HepG2 (cell line): Measurements from ENCODE around the gene APEX1. TPM values are rescaled to one million over a fixed set of nuclear protein-coding genes. Genes with fewer than 3 reads are reported as not detected.

Experiments
- ATM ChIP-seq: fragments of 450-650 bp; IDR thresholded peaks from 2 replicates; pipeline ENCODE4 v1.7.1; 2017; ENCODE audit warnings: mild to moderate bottlenecking, borderline replicate concordance
- CENPX ChIP-seq: sonication (generic); formaldehyde crosslinking; IDR thresholded peaks from 2 replicates; pipeline ENCODE4 v1.9.0; 2021; ENCODE audit warnings: mild to moderate bottlenecking, missing genetic modification reagents, moderate library complexity
- DMAP1 ChIP-seq: IDR thresholded peaks from 2 replicates; pipeline ENCODE4 v1.6.1; 2016
- EEA1 ChIP-seq: sonication (generic); formaldehyde crosslinking; IDR thresholded peaks from 2 replicates; pipeline ENCODE4 v1.5.1; 2020; ENCODE audit warnings: mild to moderate bottlenecking, missing genetic modification reagents, borderline replicate concordance
- FOXK1 ChIP-seq: sonication (generic); formaldehyde crosslinking; IDR thresholded peaks from 2 replicates; pipeline ENCODE4 v1.4.0; 2020; ENCODE audit warnings: low read depth, missing genetic modification reagents, borderline replicate concordance
- KLF15 ChIP-seq: sonication (generic); formaldehyde crosslinking; IDR thresholded peaks from 2 replicates; pipeline ENCODE4 v1.8.1; 2023; ENCODE audit warnings: borderline replicate concordance, mild to moderate bottlenecking, inconsistent platforms, missing genetic modification reagents, mixed read lengths
- MTF1 ChIP-seq: sonication (generic); formaldehyde crosslinking; IDR thresholded peaks from 2 replicates; pipeline ENCODE4 v1.5.0; 2020; ENCODE audit warnings: missing genetic modification reagents
- REL ChIP-seq: sonication (generic); formaldehyde crosslinking; conservative IDR thresholded peaks from 2 replicates; pipeline ENCODE4 v1.8.0; 2022; ENCODE audit warnings: mild to moderate bottlenecking, missing genetic modification reagents, moderate library complexity
- TBL1XR1 ChIP-seq: fragments of 150-350 bp; IDR thresholded peaks from 2 replicates; pipeline ENCODE4 v1.6.1; 2014; ENCODE audit warnings: borderline replicate concordance, low read length; ENCODE audit not compliant: partially characterized antibody
- ZNF121 ChIP-seq: sonication (generic); formaldehyde crosslinking; IDR thresholded peaks from 2 replicates; pipeline ENCODE4 v1.5.0; 2020; ENCODE audit warnings: mild to moderate bottlenecking, missing genetic modification reagents
- ZNF24 ChIP-seq: fragments of 450-650 bp; IDR thresholded peaks from 2 replicates; pipeline ENCODE4 v1.6.1; 2017; ENCODE audit warnings: antibody characterized with exemption, mild to moderate bottlenecking
- ZNF256 ChIP-seq: sonication (generic); formaldehyde crosslinking; conservative IDR thresholded peaks from 2 replicates; pipeline ENCODE4 v1.4.0; 2020; ENCODE audit warnings: missing genetic modification reagents
- ZNF484 ChIP-seq: sonication (generic); formaldehyde crosslinking; IDR thresholded peaks from 2 replicates; pipeline ENCODE4 v1.5.1; 2020; ENCODE audit warnings: mild to moderate bottlenecking, low read depth, missing genetic modification reagents, borderline replicate concordance
- ZNF598 ChIP-seq: sonication (generic); formaldehyde crosslinking; IDR thresholded peaks from 2 replicates; pipeline ENCODE4 v1.5.1; 2020; ENCODE audit warnings: mild to moderate bottlenecking, missing genetic modification reagents, borderline replicate concordance
- ZNF780A ChIP-seq: sonication (generic); formaldehyde crosslinking; IDR thresholded peaks from 2 replicates; pipeline ENCODE4 v1.8.0; 2022; ENCODE audit warnings: mild to moderate bottlenecking, missing genetic modification reagents, moderate library complexity
- ZNF839 ChIP-seq: sonication (generic); formaldehyde crosslinking; IDR thresholded peaks from 2 replicates; pipeline ENCODE4 v1.4.0; 2020; ENCODE audit warnings: missing genetic modification reagents, mild to moderate bottlenecking, borderline replicate concordance
- ZSCAN21 ChIP-seq: sonication (generic); formaldehyde crosslinking; IDR thresholded peaks from 2 replicates; pipeline ENCODE4 v1.8.0; 2022; ENCODE audit warnings: mild to moderate bottlenecking, missing genetic modification reagents, moderate library complexity, borderline replicate concordance
- polyA plus RNA-seq, 8 experiments: library from polyadenylated mRNA; depleted of rRNA in 3 of 8; stranded (reverse) in 7 of 8; unstranded in 1 of 8; fragments of >200 nt; fragmentation: Illumina TruSeq in 4 of 8; extraction: Trizol in 4 of 8; gene quantifications; 2 replicates each; pipeline versions ENCODE4 v1.2.1 to v1.2.3, GENCODE V29; 2011 to 2016; ENCODE audit warnings: low read depth in 4 of 8, missing spikeins in 1 of 8, mixed read lengths in 1 of 8; ENCODE audit not compliant: insufficient read depth in 1 of 8
- total RNA-seq, 5 experiments: library from RNA; depleted of rRNA; stranded (reverse); fragments of >200 nt; fragmentation: Illumina TruSeq; extraction: Trizol; gene quantifications; 2 replicates each; pipeline ENCODE4 v1.2.3, GENCODE V29; 2016; ENCODE audit warnings: low read depth in 1 of 5
- TF ChIP-seq, protein P1 (sequence below): sonication (generic); formaldehyde crosslinking; IDR thresholded peaks from 2 replicates; pipeline ENCODE4 v1.5.1; 2020; ENCODE audit warnings: missing genetic modification reagents, mild to moderate bottlenecking, borderline replicate concordance
- TF ChIP-seq, protein P2 (sequence below): sonication (generic); formaldehyde crosslinking; IDR thresholded peaks from 2 replicates; pipeline ENCODE4 v1.5.1; 2020; ENCODE audit warnings: mild to moderate bottlenecking, missing genetic modification reagents
- TF ChIP-seq, protein P3 (sequence below): sonication (generic); formaldehyde crosslinking; IDR thresholded peaks from 2 replicates; pipeline ENCODE4 v1.5.0; 2020; ENCODE audit warnings: mild to moderate bottlenecking, missing genetic modification reagents
- TF ChIP-seq, protein P4 (sequence below): sonication (generic); formaldehyde crosslinking; IDR thresholded peaks from 2 replicates; pipeline ENCODE4 v1.8.0; 2022; ENCODE audit warnings: mild to moderate bottlenecking, missing genetic modification reagents; ENCODE audit not compliant: insufficient replicate concordance

The APEX1 gene
- total and polyA plus RNA-seq, 2 of the 13 experiments (the other 11 are each of a cell fraction or from before 2014, with no cell fraction given), result 171 to 405 TPM

DNA sequence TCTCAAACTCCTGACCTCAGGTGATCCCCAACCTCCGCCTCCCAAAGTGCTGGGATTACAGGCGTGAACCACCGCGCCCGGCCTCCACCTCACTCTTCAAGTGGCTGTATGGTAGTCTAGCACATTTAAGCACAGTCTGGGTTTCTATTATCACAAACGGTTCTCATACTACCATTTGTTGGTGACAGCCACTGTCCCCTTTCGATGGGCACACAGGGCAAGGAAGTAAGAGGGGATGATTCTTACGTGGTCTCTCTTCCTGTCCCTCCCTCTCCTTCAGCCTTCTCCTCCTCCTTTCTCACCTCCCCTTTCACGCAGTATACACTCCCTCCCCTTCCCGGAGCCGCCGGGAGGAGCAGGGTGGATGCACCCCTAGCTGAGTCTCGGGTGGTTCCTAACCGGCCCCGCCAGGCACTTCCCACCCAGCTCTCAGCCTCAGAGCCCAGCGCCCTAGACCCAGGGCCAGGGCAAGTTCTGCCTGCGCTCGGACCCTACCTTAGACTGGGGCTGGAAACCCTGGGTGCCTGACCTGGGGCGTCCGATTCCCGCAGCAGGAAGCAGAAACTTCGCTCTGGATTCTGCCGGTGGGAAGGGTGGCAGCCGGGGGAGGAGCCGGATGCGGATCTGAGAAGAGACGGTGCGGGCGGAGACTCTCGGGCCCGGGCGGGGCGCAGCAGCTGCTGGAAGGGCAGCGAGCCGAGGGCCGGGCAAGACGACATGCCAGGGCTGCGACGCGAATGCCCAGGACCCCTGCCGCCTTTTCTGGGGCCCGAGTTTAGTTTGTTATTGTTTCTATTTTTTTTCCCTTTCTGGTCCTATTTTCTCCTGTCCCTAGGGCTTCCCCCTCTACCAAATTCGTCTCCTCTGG, 41.9 kb upstream of the APEX1 start, which contains the start of gene TEP1 (continued):
- TF ChIP-seq ZNF839 (CRISPR knock-in tag) (peak; percentile 8; the same call in 1 of the 2 replicates), FOXK1 (no peak), ZNF256 (0 out of 2 replicates have a peak, but pooled peaks have one; percentile 10), ZSCAN21 (CRISPR knock-in tag) (no peak; the same call in none of the 2 replicates), ZNF780A (CRISPR knock-in tag) (no peak), TBL1XR1 (no peak), MTF1 (CRISPR knock-in tag) (no peak; the same call in none of the 2 replicates), DMAP1 (peak; percentile 47; the same call in 1 of the 2 replicates), KLF15 (peak; percentile 63; the same call in 1 of the 2 replicates), ZNF121 (CRISPR knock-in tag) (no peak), EEA1 (no peak; the same call in 1 of the 2 replicates), ZNF598 (peak; percentile 77; the same call in 1 of the 2 replicates), ZNF24 (no peak), ATM (no peak), CENPX (CRISPR knock-in tag) (peak; percentile 84; the same call in 1 of the 2 replicates), ZNF484 (CRISPR knock-in tag) (no peak), REL (CRISPR knock-in tag) (no peak)
- TF ChIP-seq, protein P1, sequence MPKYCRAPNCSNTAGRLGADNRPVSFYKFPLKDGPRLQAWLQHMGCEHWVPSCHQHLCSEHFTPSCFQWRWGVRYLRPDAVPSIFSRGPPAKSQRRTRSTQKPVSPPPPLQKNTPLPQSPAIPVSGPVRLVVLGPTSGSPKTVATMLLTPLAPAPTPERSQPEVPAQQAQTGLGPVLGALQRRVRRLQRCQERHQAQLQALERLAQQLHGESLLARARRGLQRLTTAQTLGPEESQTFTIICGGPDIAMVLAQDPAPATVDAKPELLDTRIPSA (CRISPR knock-in tag), result no peak
- TF ChIP-seq, protein P2, sequence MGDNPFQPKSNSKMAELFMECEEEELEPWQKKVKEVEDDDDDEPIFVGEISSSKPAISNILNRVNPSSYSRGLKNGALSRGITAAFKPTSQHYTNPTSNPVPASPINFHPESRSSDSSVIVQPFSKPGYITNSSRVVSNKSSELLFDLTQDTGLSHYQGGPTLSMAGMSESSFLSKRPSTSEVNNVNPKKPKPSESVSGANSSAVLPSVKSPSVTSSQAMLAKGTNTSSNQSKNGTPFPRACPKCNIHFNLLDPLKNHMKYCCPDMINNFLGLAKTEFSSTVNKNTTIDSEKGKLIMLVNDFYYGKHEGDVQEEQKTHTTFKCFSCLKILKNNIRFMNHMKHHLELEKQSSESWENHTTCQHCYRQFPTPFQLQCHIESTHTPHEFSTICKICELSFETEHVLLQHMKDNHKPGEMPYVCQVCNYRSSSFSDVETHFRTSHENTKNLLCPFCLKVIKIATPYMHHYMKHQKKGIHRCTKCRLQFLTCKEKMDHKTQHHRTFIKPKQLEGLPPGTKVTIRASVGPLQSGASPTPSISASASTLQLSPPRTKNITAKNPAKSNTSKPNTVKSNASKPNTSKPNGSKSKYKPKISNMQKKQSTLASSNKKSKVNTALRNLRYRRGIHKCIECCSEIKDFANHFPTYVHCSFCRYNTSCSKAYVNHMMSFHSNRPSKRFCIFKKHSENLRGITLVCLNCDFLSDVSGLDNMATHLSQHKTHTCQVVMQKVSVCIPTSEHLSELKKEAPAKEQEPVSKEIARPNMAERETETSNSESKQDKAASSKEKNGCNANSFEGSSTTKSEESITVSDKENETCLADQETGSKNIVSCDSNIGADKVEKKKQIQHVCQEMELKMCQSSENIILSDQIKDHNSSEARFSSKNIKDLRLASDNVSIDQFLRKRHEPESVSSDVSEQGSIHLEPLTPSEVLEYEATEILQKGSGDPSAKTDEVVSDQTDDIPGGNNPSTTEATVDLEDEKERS, result peak; percentile 30; the same call in 1 of the 2 replicates
- TF ChIP-seq, protein P3, sequence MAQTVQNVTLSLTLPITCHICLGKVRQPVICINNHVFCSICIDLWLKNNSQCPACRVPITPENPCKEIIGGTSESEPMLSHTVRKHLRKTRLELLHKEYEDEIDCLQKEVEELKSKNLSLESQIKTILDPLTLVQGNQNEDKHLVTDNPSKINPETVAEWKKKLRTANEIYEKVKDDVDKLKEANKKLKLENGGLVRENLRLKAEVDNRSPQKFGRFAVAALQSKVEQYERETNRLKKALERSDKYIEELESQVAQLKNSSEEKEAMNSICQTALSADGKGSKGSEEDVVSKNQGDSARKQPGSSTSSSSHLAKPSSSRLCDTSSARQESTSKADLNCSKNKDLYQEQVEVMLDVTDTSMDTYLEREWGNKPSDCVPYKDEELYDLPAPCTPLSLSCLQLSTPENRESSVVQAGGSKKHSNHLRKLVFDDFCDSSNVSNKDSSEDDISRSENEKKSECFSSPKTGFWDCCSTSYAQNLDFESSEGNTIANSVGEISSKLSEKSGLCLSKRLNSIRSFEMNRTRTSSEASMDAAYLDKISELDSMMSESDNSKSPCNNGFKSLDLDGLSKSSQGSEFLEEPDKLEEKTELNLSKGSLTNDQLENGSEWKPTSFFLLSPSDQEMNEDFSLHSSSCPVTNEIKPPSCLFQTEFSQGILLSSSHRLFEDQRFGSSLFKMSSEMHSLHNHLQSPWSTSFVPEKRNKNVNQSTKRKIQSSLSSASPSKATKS (CRISPR knock-in tag), result peak; percentile 18; the same call in 1 of the 2 replicates
- TF ChIP-seq, protein P4, sequence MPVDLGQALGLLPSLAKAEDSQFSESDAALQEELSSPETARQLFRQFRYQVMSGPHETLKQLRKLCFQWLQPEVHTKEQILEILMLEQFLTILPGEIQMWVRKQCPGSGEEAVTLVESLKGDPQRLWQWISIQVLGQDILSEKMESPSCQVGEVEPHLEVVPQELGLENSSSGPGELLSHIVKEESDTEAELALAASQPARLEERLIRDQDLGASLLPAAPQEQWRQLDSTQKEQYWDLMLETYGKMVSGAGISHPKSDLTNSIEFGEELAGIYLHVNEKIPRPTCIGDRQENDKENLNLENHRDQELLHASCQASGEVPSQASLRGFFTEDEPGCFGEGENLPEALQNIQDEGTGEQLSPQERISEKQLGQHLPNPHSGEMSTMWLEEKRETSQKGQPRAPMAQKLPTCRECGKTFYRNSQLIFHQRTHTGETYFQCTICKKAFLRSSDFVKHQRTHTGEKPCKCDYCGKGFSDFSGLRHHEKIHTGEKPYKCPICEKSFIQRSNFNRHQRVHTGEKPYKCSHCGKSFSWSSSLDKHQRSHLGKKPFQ (CRISPR knock-in tag), result peak; percentile 52
